H1 (cell line): ENCODE data around the gene HELZ2. TPM values are rescaled to one million over a fixed set of nuclear protein-coding genes. Genes with fewer than 3 reads are reported as not detected.

ENCODE experiments used
- POU5F1 ChIP-seq: IDR thresholded peaks from 2 replicates; pipeline ENCODE4 v1.6.1; 2011; ENCODE audit warnings: low read depth, mild to moderate bottlenecking, low read length, moderate library complexity
- polyA plus RNA-seq, 7 experiments: library from polyadenylated mRNA; depleted of rRNA in 3 of 7; stranded (reverse) in 5 of 7; unstranded in 2 of 7; fragments of >200 nt in 5 of 7; fragments of 200-250 nt in 2 of 7; gene quantifications; 1 replicate in 5 of 7; 2 replicates in 1 of 7; 4 replicates in 1 of 7; pipeline versions ENCODE4 v1.2.1 to v1.2.3, GENCODE V29; 2011 to 2013; ENCODE audit warnings: missing spikeins in 2 of 7, mixed read lengths in 2 of 7
- total RNA-seq: library from RNA; stranded (reverse); fragmentation: NEBNext Ultra II Directional; extraction: Animal tissue kit (Norgen Biotek cat#: 25700); gene quantifications from 2 replicates; pipeline ENCODE4 v1.2.1, GENCODE V29; 2021

HELZ2 gene
- total and polyA plus RNA-seq, 2 of the 8 experiments (the other 6 are each of a cell fraction or from before 2014, with no cell fraction given) = 7.9 to 17.5 TPM

DNA sequence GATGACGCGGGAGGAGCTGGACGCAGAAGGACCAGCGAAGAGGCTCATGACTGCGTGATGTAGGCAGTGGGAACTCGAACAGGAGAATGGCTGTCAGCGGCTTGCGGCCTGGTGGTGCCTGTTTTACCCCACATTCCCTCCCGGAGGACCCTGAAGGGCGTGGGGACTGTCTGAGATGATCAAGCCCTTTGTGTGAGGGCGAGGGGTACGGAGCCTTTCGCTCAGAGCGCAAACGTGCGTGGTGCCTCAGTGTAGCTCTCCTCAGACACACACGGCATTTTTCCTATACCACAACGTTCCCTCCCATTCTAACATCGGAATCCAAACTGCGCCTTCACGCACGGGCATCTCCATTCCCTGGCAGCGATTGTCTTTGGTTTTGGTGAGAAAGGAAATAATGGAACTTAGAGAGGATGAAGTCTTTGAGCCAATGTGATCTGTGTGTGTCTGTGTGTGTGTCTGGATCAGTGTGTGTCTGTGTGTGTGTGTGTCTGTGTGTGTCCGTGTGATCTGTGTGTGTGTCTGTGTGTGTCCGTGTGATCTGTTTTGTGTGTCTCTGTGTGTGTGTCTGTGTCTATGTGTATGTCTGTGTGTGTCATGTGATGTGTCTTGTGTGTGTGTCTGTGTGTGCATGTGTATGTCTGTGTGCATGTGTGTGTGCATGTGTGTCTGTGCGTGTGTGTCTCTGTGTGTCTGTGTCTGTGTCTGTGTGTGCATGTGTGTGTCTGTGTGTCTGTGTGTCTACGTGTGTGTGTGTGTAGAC is 42.2 kb downstream of the HELZ2 start (continued):
- no peak for TF ChIP-seq POU5F1
